HepG2 (cell line): ENCODE measurements around the gene SPATC1L. TPM values are rescaled to one million over a fixed set of nuclear protein-coding genes. Genes with fewer than 3 reads are reported as not detected.
A peak's percentile ranks its signal among the peaks of the same experiment; 100 is the strongest.

ENCODE experiments used
- FOXA1 ChIP-seq, 2 experiments: fragments of 450-650 bp in 1 of 2; sonication (generic) in 1 of 2; formaldehyde crosslinking in 1 of 2; IDR thresholded peaks; 2 replicates each; pipeline versions ENCODE4 v1.4.0 to v1.6.1; 2016 to 2020; ENCODE audit warnings: missing genetic modification reagents in 1 of 2
- FOXP4 ChIP-seq: sonication (generic); formaldehyde crosslinking; IDR thresholded peaks from 2 replicates; pipeline ENCODE4 v1.4.0; 2020; ENCODE audit warnings: missing genetic modification reagents
- HNRNPUL1 ChIP-seq: fragments of 200-400 bp; formaldehyde crosslinking; IDR thresholded peaks from 2 replicates; pipeline ENCODE4 v1.6.1; 2017; ENCODE audit warnings: low read depth, mild to moderate bottlenecking, low read length, moderate library complexity
- NR2C2 ChIP-seq: sonication (generic); formaldehyde crosslinking; IDR thresholded peaks from 2 replicates; pipeline ENCODE4 v1.4.0; 2020; ENCODE audit warnings: missing genetic modification reagents, mild to moderate bottlenecking, moderate library complexity, borderline replicate concordance
- PAWR ChIP-seq: sonication (generic); formaldehyde crosslinking; IDR thresholded peaks from 2 replicates; pipeline ENCODE4 v1.4.0; 2020; ENCODE audit warnings: missing genetic modification reagents, mild to moderate bottlenecking, borderline replicate concordance
- SNAI1 ChIP-seq: sonication (generic); formaldehyde crosslinking; IDR thresholded peaks from 2 replicates; pipeline ENCODE4 v1.5.0; 2020; ENCODE audit warnings: mild to moderate bottlenecking, missing genetic modification reagents, borderline replicate concordance
- YY1 ChIP-seq: IDR thresholded peaks from 2 replicates; pipeline ENCODE4 v1.6.1; 2011; ENCODE audit warnings: low read length, low read depth, moderate library complexity, mild to moderate bottlenecking; ENCODE audit not compliant: insufficient read depth, insufficient replicate concordance
- ZFP82 ChIP-seq: sonication (generic); formaldehyde crosslinking; IDR thresholded peaks from 2 replicates; pipeline ENCODE4 v1.5.1; 2020; ENCODE audit warnings: mild to moderate bottlenecking, missing genetic modification reagents, borderline replicate concordance
- ZMYM2 ChIP-seq: sonication (generic); formaldehyde crosslinking; IDR thresholded peaks from 2 replicates; pipeline ENCODE4 v1.8.0; 2022; ENCODE audit warnings: mild to moderate bottlenecking, missing genetic modification reagents
- ZNF20 ChIP-seq: sonication (generic); formaldehyde crosslinking; IDR thresholded peaks from 2 replicates; pipeline ENCODE4 v1.4.0; 2020; ENCODE audit warnings: mild to moderate bottlenecking, moderate library complexity, missing genetic modification reagents
- ZNF468 ChIP-seq: sonication (generic); formaldehyde crosslinking; IDR thresholded peaks from 2 replicates; pipeline ENCODE4 v1.8.0; 2022; ENCODE audit warnings: mild to moderate bottlenecking, moderate library complexity, missing genetic modification reagents
- ZNF646 ChIP-seq: sonication (generic); formaldehyde crosslinking; IDR thresholded peaks from 2 replicates; pipeline ENCODE4 v1.9.0; 2021; ENCODE audit warnings: mild to moderate bottlenecking, missing genetic modification reagents
- polyA plus RNA-seq, 8 experiments: library from polyadenylated mRNA; depleted of rRNA in 3 of 8; stranded (reverse) in 7 of 8; unstranded in 1 of 8; fragments of >200 nt; fragmentation: Illumina TruSeq in 4 of 8; extraction: Trizol in 4 of 8; gene quantifications; 2 replicates each; pipeline versions ENCODE4 v1.2.1 to v1.2.3, GENCODE V29; 2011 to 2016; ENCODE audit warnings: low read depth in 4 of 8, missing spikeins in 1 of 8, mixed read lengths in 1 of 8; ENCODE audit not compliant: insufficient read depth in 1 of 8
- total RNA-seq, 5 experiments: library from RNA; depleted of rRNA; stranded (reverse); fragments of >200 nt; fragmentation: Illumina TruSeq; extraction: Trizol; gene quantifications; 2 replicates each; pipeline ENCODE4 v1.2.3, GENCODE V29; 2016; ENCODE audit warnings: low read depth in 1 of 5
- TF ChIP-seq, protein P1 (sequence below): sonication (generic); formaldehyde crosslinking; IDR thresholded peaks from 2 replicates; pipeline ENCODE4 v1.9.0; 2021; ENCODE audit warnings: missing genetic modification reagents, borderline replicate concordance
- TF ChIP-seq, protein P2 (sequence below): sonication (generic); formaldehyde crosslinking; IDR thresholded peaks from 2 replicates; pipeline ENCODE4 v1.5.0; 2020; ENCODE audit warnings: mild to moderate bottlenecking, missing genetic modification reagents

SPATC1L gene
- total and polyA plus RNA-seq, 2 of the 13 experiments (the other 11 are each of a cell fraction or from before 2014, with no cell fraction given): 1.4 to 3.3 TPM

DNA sequence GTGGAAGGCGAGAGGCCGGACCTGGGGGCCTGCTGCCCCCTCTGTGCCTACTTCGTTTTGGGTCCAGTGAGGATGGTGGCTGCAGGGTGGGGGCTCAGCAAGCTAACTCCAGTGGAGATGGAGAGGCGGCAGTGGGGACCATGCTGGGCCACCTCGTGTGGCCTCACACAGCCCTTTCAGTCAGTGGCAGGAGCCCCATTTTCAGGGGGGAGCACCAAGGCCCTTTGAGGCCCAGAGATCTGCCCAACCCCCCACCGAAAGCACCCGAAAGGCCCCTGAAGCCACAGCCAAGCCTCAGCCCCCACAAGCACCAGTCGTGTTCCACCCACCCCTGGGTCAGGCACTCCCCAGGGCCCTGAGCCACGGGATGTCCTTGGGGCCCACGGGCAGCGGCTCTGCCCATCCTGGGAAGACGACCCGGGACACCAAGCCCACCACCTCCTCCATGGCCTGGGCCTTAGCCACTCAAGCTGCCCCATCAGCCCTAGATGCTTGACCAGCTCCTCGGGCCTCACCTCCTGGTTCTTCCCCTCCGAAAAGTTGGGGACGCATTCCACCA, 29.2 kb downstream of the SPATC1L start (continued):
- TF ChIP-seq YY1: no peak
- TF ChIP-seq, protein P1, sequence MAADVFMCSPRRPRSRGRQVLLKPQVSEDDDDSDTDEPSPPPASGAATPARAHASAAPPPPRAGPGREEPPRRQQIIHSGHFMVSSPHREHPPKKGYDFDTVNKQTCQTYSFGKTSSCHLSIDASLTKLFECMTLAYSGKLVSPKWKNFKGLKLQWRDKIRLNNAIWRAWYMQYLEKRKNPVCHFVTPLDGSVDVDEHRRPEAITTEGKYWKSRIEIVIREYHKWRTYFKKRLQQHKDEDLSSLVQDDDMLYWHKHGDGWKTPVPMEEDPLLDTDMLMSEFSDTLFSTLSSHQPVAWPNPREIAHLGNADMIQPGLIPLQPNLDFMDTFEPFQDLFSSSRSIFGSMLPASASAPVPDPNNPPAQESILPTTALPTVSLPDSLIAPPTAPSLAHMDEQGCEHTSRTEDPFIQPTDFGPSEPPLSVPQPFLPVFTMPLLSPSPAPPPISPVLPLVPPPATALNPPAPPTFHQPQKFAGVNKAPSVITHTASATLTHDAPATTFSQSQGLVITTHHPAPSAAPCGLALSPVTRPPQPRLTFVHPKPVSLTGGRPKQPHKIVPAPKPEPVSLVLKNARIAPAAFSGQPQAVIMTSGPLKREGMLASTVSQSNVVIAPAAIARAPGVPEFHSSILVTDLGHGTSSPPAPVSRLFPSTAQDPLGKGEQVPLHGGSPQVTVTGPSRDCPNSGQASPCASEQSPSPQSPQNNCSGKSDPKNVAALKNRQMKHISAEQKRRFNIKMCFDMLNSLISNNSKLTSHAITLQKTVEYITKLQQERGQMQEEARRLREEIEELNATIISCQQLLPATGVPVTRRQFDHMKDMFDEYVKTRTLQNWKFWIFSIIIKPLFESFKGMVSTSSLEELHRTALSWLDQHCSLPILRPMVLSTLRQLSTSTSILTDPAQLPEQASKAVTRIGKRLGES: no peak
- TF ChIP-seq ZNF20: peak; percentile 60
- TF ChIP-seq HNRNPUL1: no peak
- no peak for TF ChIP-seq ZNF468 (CRISPR knock-in tag)
- no peak for TF ChIP-seq FOXP4 (CRISPR knock-in tag)
- TF ChIP-seq ZFP82 (CRISPR knock-in tag): no peak
- TF ChIP-seq NR2C2 (CRISPR knock-in tag): no peak
- TF ChIP-seq, protein P2, sequence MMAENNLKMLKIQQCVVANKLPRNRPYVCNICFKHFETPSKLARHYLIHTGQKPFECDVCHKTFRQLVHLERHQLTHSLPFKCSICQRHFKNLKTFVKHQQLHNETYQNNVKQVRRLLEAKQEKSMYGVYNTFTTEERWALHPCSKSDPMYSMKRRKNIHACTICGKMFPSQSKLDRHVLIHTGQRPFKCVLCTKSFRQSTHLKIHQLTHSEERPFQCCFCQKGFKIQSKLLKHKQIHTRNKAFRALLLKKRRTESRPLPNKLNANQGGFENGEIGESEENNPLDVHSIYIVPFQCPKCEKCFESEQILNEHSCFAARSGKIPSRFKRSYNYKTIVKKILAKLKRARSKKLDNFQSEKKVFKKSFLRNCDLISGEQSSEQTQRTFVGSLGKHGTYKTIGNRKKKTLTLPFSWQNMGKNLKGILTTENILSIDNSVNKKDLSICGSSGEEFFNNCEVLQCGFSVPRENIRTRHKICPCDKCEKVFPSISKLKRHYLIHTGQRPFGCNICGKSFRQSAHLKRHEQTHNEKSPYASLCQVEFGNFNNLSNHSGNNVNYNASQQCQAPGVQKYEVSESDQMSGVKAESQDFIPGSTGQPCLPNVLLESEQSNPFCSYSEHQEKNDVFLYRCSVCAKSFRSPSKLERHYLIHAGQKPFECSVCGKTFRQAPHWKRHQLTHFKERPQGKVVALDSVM (CRISPR knock-in tag): no peak
- no peak for TF ChIP-seq PAWR (CRISPR knock-in tag)
- no peak for TF ChIP-seq ZMYM2 (CRISPR knock-in tag)
- peak; percentile 92 for TF ChIP-seq SNAI1 (CRISPR knock-in tag)
- no peak for TF ChIP-seq ZNF646
- TF ChIP-seq FOXA1 (IDR thresholded peaks at IDR 0.05): no peak
- TF ChIP-seq FOXA1 (CRISPR knock-in tag; IDR thresholded peaks at IDR 0.05): no peak
